GM18519 (cell line): ENCODE measurements around the gene PLEKHG7.

Experiments
- ATAC-seq: cut with Tn5 transposase; IDR thresholded peaks from one replicate; pipeline ENCODE4 v1.9.1; 2021; ENCODE audit warnings: mild to moderate bottlenecking, moderate library complexity; ENCODE audit not compliant: unreplicated experiment, low FRiP score

Gene PLEKHG7

DNA sequence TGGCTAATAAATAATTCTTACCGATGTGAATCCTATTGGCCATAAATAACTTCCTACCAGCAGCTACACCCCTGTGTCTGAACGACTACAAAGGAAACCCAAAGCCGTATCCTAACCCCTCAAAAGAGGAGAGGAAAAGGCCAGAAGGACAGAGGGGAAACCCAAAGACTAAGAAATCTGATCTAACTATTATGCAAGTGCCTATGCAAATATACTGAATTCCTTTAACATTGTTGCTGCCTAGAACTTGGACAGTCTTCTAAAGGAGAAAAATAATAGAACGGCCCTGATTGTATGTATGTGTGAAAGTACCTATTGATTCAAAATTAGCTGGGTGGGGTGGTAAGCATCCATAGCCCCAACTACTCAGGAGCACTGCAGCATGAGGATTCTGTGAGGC, 997 bp downstream of the PLEKHG7 start:
- no peak for ATAC-seq

DNA sequence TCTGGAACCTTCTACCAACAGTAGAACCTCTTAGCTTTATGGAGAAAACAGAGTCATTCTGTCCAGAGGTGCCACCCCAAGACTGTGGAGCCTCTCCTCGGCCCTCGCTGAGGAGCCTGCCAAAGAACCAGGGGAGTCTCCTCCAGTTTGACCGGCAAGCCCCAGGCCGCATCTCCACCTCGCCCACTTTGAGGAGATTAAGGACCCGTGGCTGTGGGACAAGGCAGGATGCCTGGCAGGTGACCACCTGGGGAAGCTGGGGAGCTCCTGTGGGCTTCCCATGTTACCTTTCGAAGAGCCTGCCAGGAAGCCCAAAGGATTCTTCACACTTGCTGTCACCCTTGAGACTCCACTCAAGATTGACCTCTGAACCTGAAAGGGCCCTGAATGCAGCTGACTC, 3.8 kb downstream of the PLEKHG7 start:
- ATAC-seq: no peak

DNA sequence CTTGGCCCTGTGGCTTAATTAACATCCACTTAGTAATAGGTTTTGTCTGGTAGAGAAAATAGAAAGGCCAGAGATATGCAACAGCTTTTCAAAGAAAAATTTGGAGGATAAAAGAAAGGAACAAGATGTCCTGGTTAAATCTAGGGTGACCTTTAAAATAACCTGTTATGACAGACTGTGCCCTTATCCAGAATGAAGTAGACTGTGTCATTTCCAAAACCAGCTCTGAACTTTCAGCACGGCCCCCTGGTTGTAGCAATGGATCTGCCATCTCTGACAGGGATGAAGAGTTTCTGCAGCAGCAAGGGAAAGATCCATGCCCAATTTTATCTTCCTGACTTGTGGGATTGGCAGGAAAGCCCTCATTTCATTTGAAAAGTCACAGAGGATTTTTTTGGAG, 5.1 kb downstream of the PLEKHG7 start:
- ATAC-seq: no peak

GRCh38 chr12:92715625-92716024, 12.8 kb downstream of the PLEKHG7 start:
- no peak for ATAC-seq

DNA sequence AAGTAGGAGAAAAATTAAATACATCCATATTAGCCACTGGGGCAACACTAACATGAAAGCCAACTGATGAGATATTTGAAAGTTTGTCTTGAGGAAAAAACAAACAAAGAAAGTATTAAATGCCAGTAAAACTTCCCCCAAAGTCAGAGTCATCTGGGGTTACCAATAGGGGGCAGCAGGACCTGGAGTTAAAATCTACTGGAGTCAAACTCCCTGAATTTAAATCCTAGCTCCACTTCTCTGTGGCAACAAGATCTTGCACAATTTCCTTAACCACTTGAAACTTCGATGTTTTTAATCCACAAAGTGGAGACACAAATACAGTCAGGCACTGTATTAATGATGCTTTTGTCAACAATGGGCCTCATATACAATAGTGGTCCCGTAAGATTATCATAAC, 14.4 kb downstream of the PLEKHG7 start:
- no peak for ATAC-seq

DNA sequence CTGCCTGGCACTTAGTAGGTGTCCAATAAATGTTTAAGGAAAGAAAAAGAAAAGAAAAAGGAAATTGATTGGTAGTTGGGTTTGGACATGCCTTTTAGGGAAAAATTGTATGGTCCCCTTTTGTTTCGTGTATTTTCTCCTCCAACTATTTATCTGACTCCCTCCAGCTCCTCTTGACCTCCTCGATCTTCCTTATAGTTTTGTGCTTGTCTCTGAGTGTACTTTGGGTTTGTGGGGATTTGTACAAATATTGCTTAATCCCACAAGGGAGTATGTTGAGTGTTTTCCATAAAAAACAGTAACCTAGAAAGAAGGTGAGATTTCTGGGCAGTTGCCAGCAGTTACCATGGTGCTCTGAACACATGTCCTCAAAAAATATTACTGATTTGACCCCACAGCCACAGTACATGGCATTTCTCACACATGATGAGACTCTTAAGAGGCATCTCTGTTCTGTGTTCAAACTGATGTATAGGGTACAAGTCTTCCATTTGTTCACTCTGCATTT, 15.7 kb downstream of the PLEKHG7 start:
- ATAC-seq: no peak

DNA sequence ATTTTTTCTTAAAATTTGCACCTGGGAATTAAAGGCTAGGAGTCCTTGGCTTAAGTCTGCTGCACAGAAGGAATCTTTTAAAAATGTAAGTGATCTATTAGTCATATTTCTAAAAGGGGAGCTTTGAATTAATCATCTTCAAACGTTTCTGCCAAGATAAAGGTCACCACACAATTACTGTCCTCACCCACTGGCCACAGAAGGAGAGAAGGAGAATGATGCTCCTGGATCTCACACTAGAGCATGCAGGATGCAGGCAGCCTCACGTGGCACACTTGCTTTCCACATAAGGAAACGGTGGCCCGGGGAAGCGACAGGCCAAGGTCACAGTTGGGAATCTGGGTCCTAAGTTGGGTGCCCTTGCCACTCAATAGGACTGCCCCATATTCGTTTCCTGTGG, 16.9 kb downstream of the PLEKHG7 start:
- no peak for ATAC-seq

DNA sequence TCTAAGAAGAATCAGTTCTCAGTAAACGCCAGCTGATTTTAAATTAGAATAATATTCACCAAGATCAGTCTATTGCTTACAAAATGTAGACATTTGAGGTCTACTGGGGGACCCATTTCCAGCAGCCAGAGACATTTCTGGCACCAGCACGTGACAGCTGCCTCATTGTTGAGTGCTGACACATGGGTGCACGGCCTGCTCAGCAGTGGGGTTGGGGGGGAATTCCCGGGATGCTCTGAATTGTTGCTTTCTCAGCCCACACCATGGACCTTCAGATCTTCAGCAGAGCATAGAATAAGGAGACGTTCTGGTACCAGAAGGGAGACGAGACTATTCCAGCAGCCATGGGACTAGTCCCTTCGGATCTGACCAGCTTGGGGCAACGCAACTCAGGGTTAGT, 18.3 kb downstream of the PLEKHG7 start:
- no peak for ATAC-seq

GRCh38 chr12:92721656-92722055, 18.9 kb downstream of the PLEKHG7 start:
- ATAC-seq: no peak

GRCh38 chr12:92722897-92723296, 20.1 kb downstream of the PLEKHG7 start:
- ATAC-seq: no peak

DNA sequence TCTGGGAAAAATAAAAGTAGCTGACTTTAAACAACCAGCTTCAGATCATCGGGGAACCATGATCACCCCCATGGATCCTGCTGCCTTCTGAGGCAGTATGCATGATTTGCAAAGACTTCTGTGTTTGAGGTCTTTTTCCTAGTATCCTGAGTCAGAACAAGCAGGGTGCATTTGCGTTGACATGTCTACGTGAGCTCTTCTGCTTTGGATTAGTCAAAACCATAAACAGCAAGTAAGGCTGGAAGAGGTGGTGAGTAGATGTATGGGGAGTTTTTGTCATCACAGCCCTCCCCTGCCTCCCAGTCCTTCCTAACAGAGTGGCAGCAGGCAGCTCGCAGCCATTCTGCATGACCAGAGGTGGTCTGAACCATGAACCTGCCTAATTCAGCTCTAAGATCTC, 24.1 kb downstream of the PLEKHG7 start:
- ATAC-seq: no peak

DNA sequence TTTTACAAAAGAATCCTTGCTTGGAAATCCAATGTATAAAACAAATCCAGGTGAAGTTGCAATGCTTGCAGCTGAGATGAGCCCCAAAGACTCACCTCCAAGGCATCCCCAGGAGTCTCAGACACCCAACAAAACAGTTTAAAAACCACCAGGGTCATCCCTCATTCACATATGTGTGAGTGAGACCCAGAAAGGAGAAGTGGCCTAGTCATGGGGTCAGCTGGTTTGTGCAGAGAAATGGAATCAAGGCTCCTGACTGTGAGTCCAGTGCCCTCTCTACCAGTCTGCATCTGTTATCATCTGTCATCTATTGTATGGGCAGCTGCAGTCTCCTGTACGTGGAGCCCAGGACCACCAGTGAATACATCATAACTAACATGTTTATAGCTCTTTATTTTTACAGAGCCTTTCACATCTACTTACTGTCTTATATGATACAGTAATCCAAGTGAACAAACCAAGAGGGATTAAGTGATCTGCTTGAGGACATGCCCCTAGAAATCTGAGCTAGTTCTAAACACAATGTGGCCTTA, 27.1 kb downstream of the PLEKHG7 start:
- no peak for ATAC-seq

DNA sequence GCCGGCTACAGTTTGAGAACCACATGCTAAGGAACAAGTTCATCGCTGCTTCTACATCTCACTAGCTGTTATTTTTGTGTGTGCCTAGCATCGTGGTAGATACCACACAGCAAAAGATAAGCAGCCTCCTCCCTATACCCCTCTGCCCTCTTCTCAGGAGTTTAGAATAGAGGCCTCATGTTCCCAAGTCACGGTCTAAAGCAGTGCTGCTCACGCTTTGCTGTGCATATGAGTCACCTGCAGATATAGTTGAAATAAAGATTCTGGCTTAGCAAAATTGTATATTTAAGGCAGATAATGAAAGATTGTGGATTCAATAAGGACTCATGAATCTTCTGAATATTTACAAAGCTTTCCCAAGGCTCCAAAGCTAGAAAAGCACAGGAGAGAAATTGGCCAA, 28.0 kb downstream of the PLEKHG7 start:
- ATAC-seq: no peak

- no peak for ATAC-seq
Measured at GRCh38 chr12:92732216-92732615, 29.4 kb downstream of the PLEKHG7 start.

DNA sequence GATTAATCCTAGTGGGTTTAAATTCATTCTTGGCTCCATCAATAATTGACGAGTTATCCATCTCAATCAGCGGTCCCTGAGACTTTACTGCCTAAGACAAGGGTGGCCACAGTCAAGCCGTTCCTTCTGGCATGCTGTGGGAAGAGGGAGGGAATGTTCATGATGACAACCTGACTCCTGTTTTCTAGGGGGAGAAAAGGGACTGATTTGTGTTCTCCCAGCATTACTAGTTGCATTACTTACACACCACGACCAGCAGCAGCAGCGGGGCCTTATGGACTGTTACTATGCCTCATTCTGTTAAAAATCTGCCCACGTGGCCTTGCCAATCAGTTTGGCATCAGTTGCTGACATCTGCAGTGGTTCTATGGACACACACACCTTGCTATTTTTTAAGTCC, 29.9 kb downstream of the PLEKHG7 start:
- ATAC-seq: no peak

GRCh38 chr12:92733181-92733580, 30.4 kb downstream of the PLEKHG7 start:
- no peak for ATAC-seq

- no peak for ATAC-seq
Measured at GRCh38 chr12:92733661-92734060, 30.9 kb downstream of the PLEKHG7 start.

DNA sequence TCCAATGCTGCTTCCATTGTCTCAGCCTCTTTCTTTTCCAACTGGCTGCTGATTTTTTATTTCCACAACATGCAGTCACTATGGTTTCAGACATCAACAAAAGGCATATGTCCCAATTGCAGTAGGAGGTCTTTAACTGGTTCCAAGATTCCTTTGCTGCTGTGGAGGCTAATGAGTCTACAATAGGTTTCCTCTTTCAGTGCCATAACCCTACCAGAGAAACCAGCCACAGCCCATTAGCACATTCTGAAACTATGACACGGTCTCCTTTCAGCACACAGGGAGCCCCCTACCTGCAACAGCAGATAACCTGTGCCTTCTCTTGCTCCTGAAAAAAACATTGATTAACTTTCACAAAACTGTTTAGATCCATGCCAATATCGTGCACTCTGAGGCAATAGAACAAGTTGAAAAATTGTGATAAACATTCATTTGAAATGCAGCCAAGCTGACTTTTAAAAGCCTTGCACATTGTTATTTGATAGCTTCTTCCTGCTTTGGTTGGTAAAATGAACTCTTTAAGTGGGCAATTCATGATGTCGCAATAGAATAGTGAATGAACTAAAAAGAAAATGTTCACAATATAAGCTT, 32.4 kb downstream of the PLEKHG7 start:
- no peak for ATAC-seq

DNA sequence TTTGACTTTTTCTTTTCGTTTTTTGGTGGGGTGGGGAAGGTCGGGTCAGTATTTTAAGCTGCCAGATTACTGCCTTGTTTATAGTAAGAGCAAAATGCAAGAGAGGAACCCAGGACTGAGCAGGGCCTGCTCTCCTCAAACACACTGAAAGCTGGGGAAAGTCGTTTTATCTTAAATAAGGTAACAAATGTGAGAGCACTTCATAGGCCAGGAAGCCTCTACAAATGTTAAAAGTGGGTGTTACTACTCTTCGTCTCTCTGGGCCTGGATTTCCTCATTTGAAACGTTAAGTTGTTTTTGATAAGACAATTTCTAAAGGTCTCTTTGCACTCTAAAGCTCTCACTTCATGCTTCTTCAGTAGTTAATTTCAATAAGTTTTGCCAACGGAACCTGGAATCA, 33.8 kb downstream of the PLEKHG7 start:
- ATAC-seq: no peak

- no peak for ATAC-seq
Measured at GRCh38 chr12:92737855-92738850, 35.4 kb downstream of the PLEKHG7 start.

- ATAC-seq: no peak
Measured at GRCh38 chr12:92739113-92739512, 36.3 kb downstream of the PLEKHG7 start.
